Activated CD4-positive, alpha-beta T cell treated with anti-CD3 and anti-CD28 coated beads, Interleukin-2, amount 10 ng/mL, durations not matched to agents 7 days and 5 days (primary cell): Measurements from ENCODE around the gene CTRL. TPM values are rescaled to one million over a fixed set of nuclear protein-coding genes. Genes with fewer than 3 reads are reported as not detected.
A peak's percentile ranks its signal among the peaks of the same experiment; 100 is the strongest.
"Not testable (repeated sequence)": the region's sequence is repeated elsewhere in the genome, so short reads cannot be mapped to it uniquely, and the experiment has no call there.

Experiments
- CTCF ChIA-PET: fragments of 350-600 bp; sonication (Branson Sonifier 250); formaldehyde crosslinking; loops from one replicate; lab custom pipeline; 2021; ENCODE audit warnings: antibody characterized with exemption; lab: Charles Lee
- POLR2A ChIA-PET: fragments of 350-600 bp; sonication (Branson Sonifier 250); formaldehyde crosslinking; loops from one replicate; lab custom pipeline; 2021; ENCODE audit warnings: antibody characterized with exemption; lab: Charles Lee
- DNase-seq: peaks from one replicate; pipeline ENCODE4 v3.0.0-alpha.2; 2020
- H3K27ac Mint-ChIP-seq: one replicate; pipeline ENCODE4 v1.8.0; 2021; ENCODE audit warnings: mild to moderate bottlenecking, moderate library complexity, mixed read lengths
- H3K27me3 Mint-ChIP-seq: one replicate; pipeline ENCODE4 v1.8.0; 2021; ENCODE audit warnings: mixed read lengths
- H3K36me3 Mint-ChIP-seq: one replicate; pipeline ENCODE4 v1.8.0; 2021; ENCODE audit warnings: low read depth, mixed read lengths
- H3K4me1 Mint-ChIP-seq: one replicate; pipeline ENCODE4 v1.8.0; 2021; ENCODE audit warnings: mixed read lengths
- H3K4me3 Mint-ChIP-seq: one replicate; pipeline ENCODE4 v1.8.0; 2021; ENCODE audit warnings: mild to moderate bottlenecking, moderate library complexity, mixed read lengths
- H3K9me3 Mint-ChIP-seq: one replicate; pipeline ENCODE4 v1.8.0; 2021; ENCODE audit warnings: mixed read lengths
- total RNA-seq, 2 experiments: library from RNA; stranded (reverse); gene quantifications; one replicate each; pipeline ENCODE4 v1.2.3, GENCODE V29; 2021

Gene CTRL
- total RNA-seq, 2 experiments from 2014 or later: 7.2 to 9.4 TPM

GRCh38 chr16:67923414-67924116 lies 8.1 kb downstream of the CTRL start:
- no peaks in the 10 kb centered on the region for H3K27me3 Mint-ChIP-seq
- H3K4me1 Mint-ChIP-seq: peaks cover 6% of the 10 kb centered on the region
- H3K27ac Mint-ChIP-seq: no peak overlapping the region
- no peak overlapping the region for H3K4me3 Mint-ChIP-seq
- peaks cover 3% of the 10 kb centered on the region for H3K36me3 Mint-ChIP-seq
- no peak for DNase-seq
- H3K9me3 Mint-ChIP-seq: no peaks in the 10 kb centered on the region
- CTCF ChIA-PET: interaction anchor here (1.0 to 1.4 kb wide), 4 partner anchors 11 to 40 kb away, joined by 3 to 11 read pairs (median 4); partner anchors contain the start of genes NRN1L and PSKH1
- POLR2A ChIA-PET: no interaction called here

- Mint-ChIP-seq H3K27me3 (no peaks in the 10 kb centered on the region), H3K4me1 (peaks cover 9% of the 10 kb centered on the region), H3K9me3 (no peaks in the 10 kb centered on the region), H3K4me3 (no peak overlapping the region), H3K27ac (peak overlapping the region; percentile 65), H3K36me3 (no peaks in the 10 kb centered on the region)
- DNase-seq: no peak
- CTCF ChIA-PET: interaction anchor here (0.6 to 1.0 kb wide), 2 partner anchors 39 to 98 kb away, joined by 3 to 4 read pairs; no protein-coding TSS in a partner anchor
- POLR2A ChIA-PET: no interaction called here
Measured at GRCh38 chr16:67922740-67923139, 8.9 kb downstream of the CTRL start.

GRCh38 chr16:67922221-67922620 lies 9.4 kb downstream of the CTRL start:
- H3K27me3 Mint-ChIP-seq: no peaks in the 10 kb centered on the region
- no peaks in the 10 kb centered on the region for H3K9me3 Mint-ChIP-seq
- peaks cover 14% of the 10 kb centered on the region for H3K4me1 Mint-ChIP-seq
- H3K4me3 Mint-ChIP-seq: no peak overlapping the region
- no peak for DNase-seq
- H3K27ac Mint-ChIP-seq: peak overlapping the region; percentile 65
- ChIA-PET POLR2A (no interaction called here), CTCF (interaction anchor here (0.6 to 1.0 kb wide), 3 partner anchors 39 to 106 kb away, joined by 3 to 4 read pairs (median 4); no protein-coding TSS in a partner anchor)
- H3K36me3 Mint-ChIP-seq: no peaks in the 10 kb centered on the region

GRCh38 chr16:67919622-67920221 lies 11.9 kb downstream of the CTRL start:
- no peak for DNase-seq
- Mint-ChIP-seq H3K27ac (no peak overlapping the region), H3K36me3 (no peaks in the 10 kb centered on the region), H3K27me3 (no peaks in the 10 kb centered on the region), H3K4me3 (no peak overlapping the region), H3K9me3 (no peaks in the 10 kb centered on the region), H3K4me1 (peaks cover 24% of the 10 kb centered on the region)
- CTCF ChIA-PET: interaction anchor here (0.5 to 3.3 kb wide), 9 partner anchors 9 to 150 kb away, joined by 3 to 12 read pairs (median 3); no protein-coding TSS in a partner anchor
- POLR2A ChIA-PET: no interaction called here

GRCh38 chr16:67917852-67918236 lies 13.8 kb downstream of the CTRL start:
- Mint-ChIP-seq H3K4me1 (peaks cover 24% of the 10 kb centered on the region), H3K27me3 (no peaks in the 10 kb centered on the region), H3K27ac (peak overlapping the region; percentile 1), H3K36me3 (peaks cover 2% of the 10 kb centered on the region), H3K9me3 (no peaks in the 10 kb centered on the region), H3K4me3 (no peak overlapping the region)
- POLR2A ChIA-PET: no interaction called here
- CTCF ChIA-PET: interaction anchor here (0.8 to 3.3 kb wide), 7 partner anchors 10 to 397 kb away, joined by 3 to 12 read pairs (median 5); partner anchors contain the start of gene CTRL
- DNase-seq: no peak

GRCh38 chr16:67917140-67917851 lies 14.4 kb downstream of the CTRL start:
- DNase-seq: no peak
- Mint-ChIP-seq H3K4me3 (no peak overlapping the region), H3K36me3 (peaks cover 2% of the 10 kb centered on the region), H3K27ac (peak overlapping the region; percentile 1), H3K9me3 (no peaks in the 10 kb centered on the region), H3K27me3 (no peaks in the 10 kb centered on the region), H3K4me1 (peaks cover 24% of the 10 kb centered on the region)
- CTCF ChIA-PET: interaction anchor here (0.8 to 1.6 kb wide), 9 partner anchors 10 to 396 kb away, joined by 3 to 9 read pairs (median 4); partner anchors contain the start of gene CTRL
- POLR2A ChIA-PET: no interaction called here

- POLR2A ChIA-PET: no interaction called here
- H3K9me3 Mint-ChIP-seq: no peaks in the 10 kb centered on the region
- H3K4me1 Mint-ChIP-seq: peaks cover 19% of the 10 kb centered on the region
- no peak for DNase-seq
- H3K36me3 Mint-ChIP-seq: peaks cover 2% of the 10 kb centered on the region
- CTCF ChIA-PET: interaction anchor here (0.7 to 3.0 kb wide), 6 partner anchors 11 to 100 kb away, joined by 3 to 16 read pairs (median 4); no protein-coding TSS in a partner anchor
- H3K27ac Mint-ChIP-seq: peak overlapping the region; percentile 26
- H3K27me3 Mint-ChIP-seq: no peaks in the 10 kb centered on the region
- H3K4me3 Mint-ChIP-seq: no peak overlapping the region
Measured at GRCh38 chr16:67915831-67916723, 15.6 kb downstream of the CTRL start.

GRCh38 chr16:67915496-67915769 lies 16.2 kb downstream of the CTRL start:
- H3K27ac Mint-ChIP-seq, H3K9me3 Mint-ChIP-seq, H3K36me3 Mint-ChIP-seq, H3K27me3 Mint-ChIP-seq, H3K4me3 Mint-ChIP-seq, POLR2A ChIA-PET, DNase-seq: not testable (repeated sequence)
- CTCF ChIA-PET: interaction anchor here (0.7 to 3.0 kb wide), 6 partner anchors 14 to 852 kb away, joined by 3 to 16 read pairs (median 4); no protein-coding TSS in a partner anchor
- H3K4me1 Mint-ChIP-seq: peaks cover 23% of the 10 kb centered on the region

- Mint-ChIP-seq H3K27ac (no peak overlapping the region), H3K36me3 (peaks cover 5% of the 10 kb centered on the region)
- POLR2A ChIA-PET: no interaction called here
Measured at GRCh38 chr16:67914758-67915495, 16.7 kb downstream of the CTRL start.

GRCh38 chr16:67910158-67910557 lies 21.5 kb downstream of the CTRL start:
- Mint-ChIP-seq H3K4me1 (peaks cover 19% of the 10 kb centered on the region), H3K9me3 (no peaks in the 10 kb centered on the region), H3K4me3 (no peak overlapping the region), H3K27ac (peak overlapping the region; percentile 48), H3K36me3 (peaks cover 12% of the 10 kb centered on the region), H3K27me3 (no peaks in the 10 kb centered on the region)
- CTCF ChIA-PET: interaction anchor here (0.8 to 2.6 kb wide), 8 partner anchors 10 to 389 kb away, joined by 3 to 8 read pairs (median 6); no protein-coding TSS in a partner anchor
- DNase-seq: peak; percentile 45
- POLR2A ChIA-PET: no interaction called here

More at GRCh38 chr16:67914758-67915495, 16.7 kb downstream of the CTRL start:
- H3K4me1 Mint-ChIP-seq: peaks cover 27% of the 10 kb centered on the region
- no peak for DNase-seq
- H3K9me3 Mint-ChIP-seq: no peaks in the 10 kb centered on the region
- CTCF ChIA-PET: interaction anchor here (0.7 to 3.0 kb wide), 10 partner anchors 14 to 851 kb away, joined by 3 to 16 read pairs (median 4); no protein-coding TSS in a partner anchor
- H3K4me3 Mint-ChIP-seq: no peak overlapping the region
- H3K27me3 Mint-ChIP-seq: no peaks in the 10 kb centered on the region

GRCh38 chr16:67909056-67909742 lies 22.5 kb downstream of the CTRL start:
- no peak for DNase-seq
- Mint-ChIP-seq H3K9me3 (no peaks in the 10 kb centered on the region), H3K4me1 (peaks cover 21% of the 10 kb centered on the region), H3K27me3 (no peaks in the 10 kb centered on the region), H3K27ac (no peak overlapping the region), H3K4me3 (no peak overlapping the region), H3K36me3 (peaks cover 12% of the 10 kb centered on the region)
- CTCF ChIA-PET: interaction anchor here (1.5 to 2.5 kb wide), 2 partner anchors 11 to 93 kb away, joined by 5 to 8 read pairs; no protein-coding TSS in a partner anchor
- POLR2A ChIA-PET: no interaction called here
